Measurements from ENCODE around the gene TEX54.
"Not testable (repeated sequence)": the region's sequence is repeated elsewhere in the genome, so short reads cannot be mapped to it uniquely, and the experiment has no call there.

TEX54 gene

DNA sequence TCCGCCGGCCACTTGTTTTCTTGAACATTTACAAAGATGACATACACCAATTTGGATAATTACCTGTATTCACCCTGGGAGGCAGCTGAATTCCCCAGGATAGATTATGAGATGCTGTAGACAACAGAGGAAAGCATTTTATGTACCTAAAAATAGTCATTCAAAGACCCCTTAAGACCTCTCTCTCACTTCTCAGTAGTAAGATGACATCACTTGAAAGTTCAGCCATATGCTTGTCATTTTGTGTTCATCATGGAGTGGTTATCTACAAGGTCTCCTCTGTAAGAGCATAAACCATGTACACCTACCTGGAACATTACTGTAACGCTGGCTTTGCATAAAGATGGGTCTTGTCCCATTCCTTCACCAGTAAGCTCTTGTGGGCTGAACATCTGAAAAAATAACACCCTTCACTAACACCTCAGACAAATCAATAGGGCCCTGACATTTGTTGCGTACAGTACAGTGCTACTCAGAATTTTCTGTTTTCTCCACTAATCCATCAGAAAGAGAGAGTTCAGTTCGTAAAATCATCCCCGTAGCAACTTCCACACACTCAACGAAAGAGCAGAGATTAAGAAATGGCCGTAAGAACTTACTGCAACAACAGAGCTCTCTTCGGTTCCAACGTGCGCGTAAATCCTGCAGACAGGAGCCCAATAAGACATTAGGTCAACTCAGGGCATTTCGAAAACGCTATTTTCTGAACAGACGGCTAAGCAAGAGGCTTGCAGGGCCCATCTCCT is 22.4 kb upstream of the TEX54 start:
- no peak for DNase-seq

- DNase-seq, result no peak
Observed at GRCh38 chr11:62854013-62854824, 21.6 kb upstream of the TEX54 start.

GRCh38 chr11:62853279-62853965 is 20.8 kb upstream of the TEX54 start:
- DNase-seq, result no peak

DNA sequence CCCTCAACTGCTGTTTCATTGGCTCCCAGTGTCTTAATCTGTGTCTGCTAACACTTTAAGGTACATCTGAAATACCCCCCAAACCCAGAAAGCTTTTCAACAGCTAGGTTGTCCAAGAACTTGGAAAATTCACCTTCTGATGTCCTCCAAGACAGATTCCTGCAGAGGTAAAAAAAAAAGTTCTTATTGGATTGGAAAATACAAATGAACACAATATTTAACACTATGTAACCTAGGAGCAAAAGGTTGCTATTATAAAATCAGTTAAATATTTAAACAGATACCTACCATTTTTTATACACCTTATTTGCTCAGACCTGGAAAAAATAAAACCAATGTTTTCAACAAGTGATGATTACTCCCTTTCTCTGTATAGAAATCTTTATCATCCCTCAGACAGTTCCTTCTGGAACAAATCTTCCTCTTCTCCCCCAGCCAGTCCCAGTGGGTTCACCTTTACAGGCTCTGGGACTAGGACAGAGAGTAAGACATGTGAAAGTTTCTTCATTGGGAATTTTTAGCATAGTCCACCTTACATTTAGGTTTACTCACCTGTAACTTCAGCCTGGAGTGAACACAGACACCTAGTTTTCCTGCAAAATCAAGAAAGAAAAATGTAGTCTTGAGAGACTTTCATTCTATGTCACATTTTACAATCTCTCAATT is 20.0 kb upstream of the TEX54 start:
- DNase-seq, result no peak

GRCh38 chr11:62851807-62852522 is 19.3 kb upstream of the TEX54 start:
- no peak for DNase-seq

GRCh38 chr11:62850911-62851806 is 18.5 kb upstream of the TEX54 start:
- no peak for DNase-seq

- no peak for DNase-seq
Observed at GRCh38 chr11:62847767-62848314, 15.2 kb upstream of the TEX54 start.

DNA sequence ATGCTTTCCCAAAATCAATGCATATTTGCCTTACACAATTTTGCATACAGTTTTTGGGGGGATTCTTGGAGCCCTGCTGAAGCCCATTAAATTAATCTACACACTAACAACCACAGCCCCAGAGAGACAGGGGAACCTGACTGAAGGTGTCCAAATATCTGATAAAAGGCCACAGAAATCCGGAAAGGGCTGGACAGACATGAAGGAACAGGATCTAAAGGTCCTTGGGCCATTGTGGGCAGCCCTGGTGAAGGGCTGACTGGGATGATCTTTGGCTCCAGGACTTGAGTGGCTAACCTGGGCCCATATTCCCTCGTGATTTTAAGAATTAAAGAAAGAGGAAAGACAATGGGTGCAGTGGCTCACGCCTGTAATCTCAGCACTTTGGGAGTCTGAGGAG is 13.5 kb upstream of the TEX54 start:
- no peak for DNase-seq

- DNase-seq, result no peak
Observed at GRCh38 chr11:62844154-62844553, 11.5 kb upstream of the TEX54 start.

DNA sequence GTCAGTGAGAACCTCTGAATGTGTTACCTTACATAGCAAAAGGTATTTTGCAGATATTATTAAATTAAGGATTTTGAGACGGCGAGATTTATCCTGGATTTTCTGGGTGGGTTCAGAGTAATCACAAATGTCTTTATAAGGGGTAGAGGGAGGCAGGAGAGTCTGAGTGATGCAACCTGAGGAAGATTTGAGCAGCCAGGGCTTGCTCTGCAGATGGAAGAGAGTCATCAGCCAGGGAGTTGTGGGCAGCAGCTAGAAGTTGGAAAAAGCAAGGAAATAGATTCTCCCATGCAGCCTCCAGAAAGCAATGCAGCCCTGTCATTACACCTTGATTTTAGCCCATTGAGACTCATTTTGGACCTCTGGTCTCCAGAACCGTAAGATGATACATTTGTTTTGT is 10.8 kb upstream of the TEX54 start:
- DNase-seq, result peak; percentile 50

- DNase-seq, result not testable (repeated sequence)
Observed at GRCh38 chr11:62842891-62843290, 10.2 kb upstream of the TEX54 start.

DNA sequence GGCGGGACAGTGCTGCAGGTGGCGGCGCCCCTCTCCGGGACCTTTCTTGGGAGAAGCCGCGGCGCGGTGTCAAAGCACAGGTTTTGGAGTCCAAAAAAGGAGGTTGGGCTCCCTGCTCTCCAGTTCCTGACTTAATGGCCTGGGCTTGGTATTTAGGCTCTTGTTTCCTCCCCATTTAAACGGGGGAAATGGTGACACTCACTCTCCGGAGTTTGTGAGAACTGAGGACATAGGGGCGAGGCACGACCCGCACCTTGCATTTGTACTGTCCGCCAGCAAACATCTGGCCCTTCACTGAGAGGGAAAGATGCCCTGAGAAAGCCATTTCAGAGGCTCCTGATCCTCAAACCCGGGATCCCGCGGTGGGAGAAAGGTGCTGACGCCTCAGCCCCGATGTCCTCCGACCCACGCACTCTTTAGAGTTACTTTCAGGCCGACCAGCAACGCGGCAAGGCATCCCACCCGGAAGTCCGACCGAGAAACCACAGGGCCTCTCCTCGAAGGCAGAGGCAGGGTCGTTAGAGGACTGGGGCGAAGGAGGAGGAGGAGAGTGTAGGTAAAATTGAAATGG is 9.6 kb upstream of the TEX54 start:
- DNase-seq, result no peak

GRCh38 chr11:62841361-62842170 is 8.9 kb upstream of the TEX54 start:
- DNase-seq, result peak; percentile 100

DNA sequence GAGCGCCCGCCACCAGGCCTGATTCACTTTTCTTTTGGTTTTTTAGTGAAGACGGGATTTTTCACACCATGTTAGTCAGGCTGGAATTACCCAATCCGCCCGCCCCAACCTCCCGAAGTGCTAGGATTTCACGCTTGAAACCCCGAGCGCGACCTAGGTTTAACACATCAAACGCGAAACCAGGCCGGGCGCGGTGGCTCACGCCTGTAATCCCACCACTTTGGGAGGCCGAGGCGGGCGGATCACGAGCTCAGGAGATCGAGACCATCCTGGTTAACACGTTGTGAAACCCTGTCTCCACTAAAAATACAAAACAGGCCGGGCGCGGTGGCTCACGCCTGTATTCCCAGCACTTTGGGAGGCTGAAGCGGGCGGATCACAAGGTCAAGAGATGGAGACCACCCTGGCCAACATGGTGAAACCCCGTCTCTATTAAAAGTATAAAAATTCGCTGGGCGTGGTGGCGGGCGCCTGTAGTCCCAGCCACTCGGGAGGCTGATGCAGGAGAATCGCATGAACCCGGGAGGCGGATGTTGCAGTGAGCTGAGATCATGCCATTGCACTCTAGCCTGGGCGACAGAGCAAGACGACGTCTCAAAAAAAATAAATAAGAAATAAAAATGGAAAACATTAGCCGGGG is 8.2 kb upstream of the TEX54 start:
- DNase-seq, result peak; percentile 85

GRCh38 chr11:62839050-62839945 is 6.7 kb upstream of the TEX54 start, which contains the start of gene WDR74:
WDR74 (minus strand) TSS chr11:62839590; CDS start chr11:62839570, 20 bp downstream.
- DNase-seq, result peak; percentile 89

DNA sequence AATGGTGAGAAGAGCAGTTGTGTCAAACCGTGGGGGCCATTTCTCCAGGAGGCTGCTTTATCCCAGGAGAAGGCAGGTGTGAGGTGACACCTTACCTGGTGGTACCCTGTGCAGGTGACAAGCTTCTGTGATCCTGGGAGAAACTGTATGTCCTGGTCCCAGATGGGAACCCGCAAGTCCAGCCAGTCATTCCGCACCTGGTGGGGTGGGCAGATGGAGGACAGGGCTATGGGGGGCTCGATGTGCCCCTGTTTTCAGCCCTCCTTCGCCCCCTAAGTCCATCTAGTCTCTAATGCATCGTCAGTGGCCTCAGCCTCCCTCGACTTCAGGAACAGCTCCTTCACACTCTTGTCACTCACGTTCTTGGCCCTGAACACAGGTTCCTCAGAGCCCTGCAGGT is 2.7 kb upstream of the TEX54 start:
- no peak for DNase-seq

GRCh38 chr11:62831520-62832335 is 913 bp downstream of the TEX54 start, which contains the start of gene STX5:
STX5 (minus strand) TSS chr11:62832051; CDS start chr11:62831243, 808 bp downstream.
- DNase-seq, result peak; percentile 98

All from fibroblast of skin of right quadriceps (primary cell).